Activated CD4-positive, alpha-beta T cell treated with anti-CD3 and anti-CD28 coated beads for 24 hours (primary cell): Measurements from ENCODE around the gene MXRA7.
"Not testable (repeated sequence)": the region's sequence is repeated elsewhere in the genome, so short reads cannot be mapped to it uniquely, and the experiment has no call there.

ENCODE experiments used
- DNase-seq, 2 donors: peaks; one replicate each; pipeline ENCODE4 v3.0.0-alpha.2; 2020; ENCODE audit warnings: low read depth in 2 of 2

Gene MXRA7

DNA sequence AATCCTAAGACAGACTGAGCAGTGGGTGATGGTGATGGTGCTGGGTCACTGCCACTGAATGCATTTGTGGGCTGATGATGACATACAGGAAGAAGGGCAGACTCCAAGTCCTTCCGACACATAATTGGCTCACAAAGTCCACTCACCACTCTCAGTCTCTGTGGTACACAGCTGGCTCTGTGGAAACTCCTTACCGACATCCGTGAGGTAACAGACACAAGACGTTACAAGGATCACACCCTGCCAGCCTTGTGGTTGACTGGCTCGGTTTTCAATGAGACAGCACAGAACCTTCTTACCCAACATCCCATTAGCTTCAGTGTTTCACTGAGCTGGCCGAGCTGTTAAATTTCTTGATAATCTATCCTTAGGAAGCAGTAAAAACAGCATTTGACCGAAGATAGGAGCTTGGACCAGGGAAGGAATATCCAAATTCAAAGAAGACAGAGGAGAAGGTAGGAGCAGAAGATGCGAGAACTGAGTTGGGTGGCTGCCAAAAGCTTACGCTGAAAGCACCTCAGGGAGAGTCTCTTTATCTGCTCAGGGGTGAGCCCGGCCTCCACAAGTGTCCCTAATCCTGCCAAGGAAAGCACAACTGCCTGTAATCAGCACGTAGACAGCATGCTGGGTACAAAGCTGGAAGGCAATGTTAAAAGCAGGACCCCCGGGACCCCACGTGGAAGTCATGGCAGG lies 5.5 kb upstream of the MXRA7 start:
- no peak for DNase-seq

DNA sequence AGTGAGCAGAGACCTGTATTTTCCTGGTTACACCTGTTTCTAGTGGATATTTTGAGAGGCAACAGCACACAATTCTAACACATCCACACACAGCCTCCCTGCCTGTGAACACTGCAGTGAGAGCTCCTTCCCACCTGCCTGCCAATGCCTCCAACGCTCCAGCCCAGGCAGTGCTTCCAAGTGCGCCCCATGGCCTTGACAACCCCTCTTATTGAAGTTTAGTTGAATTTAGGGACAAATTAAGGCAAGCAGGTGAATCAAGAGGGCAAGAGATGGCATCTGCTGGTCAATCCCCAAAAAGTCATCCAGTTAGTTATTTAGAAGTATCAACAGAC lies 4.7 kb upstream of the MXRA7 start:
- DNase-seq = no peak

DNA sequence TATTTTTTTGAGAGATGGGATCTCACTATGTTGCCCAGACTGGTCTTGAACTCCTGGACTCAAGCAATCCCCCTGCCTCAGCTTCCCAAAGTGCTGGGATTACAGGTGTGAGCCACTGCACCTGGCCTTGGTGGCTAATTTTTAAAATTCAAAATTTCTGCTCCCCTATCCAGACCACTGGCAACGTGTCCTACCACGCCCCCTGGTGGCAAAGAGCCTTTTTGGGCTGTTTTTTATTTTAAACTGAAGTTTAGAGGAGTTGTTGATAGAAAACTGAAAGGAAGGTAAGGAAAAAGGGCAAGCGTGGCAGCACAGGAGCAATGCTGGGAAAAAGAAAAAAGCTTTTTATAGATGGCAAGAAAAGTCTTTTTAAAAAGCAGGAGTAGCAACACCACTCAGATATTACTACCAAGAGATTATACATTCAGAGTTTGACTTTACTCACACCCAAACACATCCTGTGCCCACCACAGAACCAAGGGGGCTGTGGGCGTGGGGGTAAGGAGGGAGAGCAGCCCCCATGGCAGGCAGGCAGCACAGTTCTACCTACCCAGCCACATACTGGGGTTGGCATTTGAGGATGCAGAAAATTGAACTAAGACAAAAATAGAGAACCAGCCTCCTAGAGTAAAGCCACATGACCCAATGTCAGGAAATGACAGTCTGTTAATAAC lies 4.2 kb upstream of the MXRA7 start:
- DNase-seq = peak; percentile 72 to 77

DNA sequence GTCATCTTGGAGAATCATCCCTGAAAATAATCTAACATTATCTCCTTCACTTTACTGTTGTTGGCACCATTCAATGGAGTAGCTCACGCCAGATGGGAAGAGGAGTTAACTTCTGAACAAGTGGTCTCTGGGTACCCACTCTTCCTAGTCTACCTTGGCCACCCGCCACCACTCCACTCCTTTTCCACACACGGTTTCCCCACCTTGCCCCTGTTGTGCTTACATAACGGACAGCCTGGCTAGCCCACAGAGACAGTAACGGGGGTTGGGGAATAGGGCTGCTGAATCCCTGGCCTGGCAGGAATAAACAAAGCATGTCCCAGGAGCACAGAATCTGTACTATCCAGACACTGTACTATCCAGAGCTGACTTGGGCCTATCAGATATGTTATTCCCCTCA lies 3.6 kb upstream of the MXRA7 start:
- DNase-seq = no peak

DNA sequence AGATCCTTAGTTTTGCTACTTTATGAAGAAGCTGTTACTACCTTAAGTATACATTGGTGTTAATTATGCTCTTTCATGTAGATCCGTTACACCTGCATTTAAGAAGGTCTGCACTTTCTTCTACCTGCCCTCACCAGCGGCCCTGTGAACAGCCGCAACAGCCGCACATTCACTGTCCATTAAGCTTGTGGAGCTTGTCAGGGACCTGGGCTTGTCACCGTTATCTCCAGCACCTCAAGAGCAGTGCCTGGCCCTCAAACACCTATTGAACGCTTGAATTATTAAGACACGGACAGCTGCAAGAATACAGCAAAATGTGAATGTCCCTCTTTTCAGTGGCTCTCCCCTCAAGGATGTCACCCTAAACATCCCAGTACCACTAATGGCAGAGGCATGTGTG lies 3.0 kb upstream of the MXRA7 start:
- no peak for DNase-seq

DNA sequence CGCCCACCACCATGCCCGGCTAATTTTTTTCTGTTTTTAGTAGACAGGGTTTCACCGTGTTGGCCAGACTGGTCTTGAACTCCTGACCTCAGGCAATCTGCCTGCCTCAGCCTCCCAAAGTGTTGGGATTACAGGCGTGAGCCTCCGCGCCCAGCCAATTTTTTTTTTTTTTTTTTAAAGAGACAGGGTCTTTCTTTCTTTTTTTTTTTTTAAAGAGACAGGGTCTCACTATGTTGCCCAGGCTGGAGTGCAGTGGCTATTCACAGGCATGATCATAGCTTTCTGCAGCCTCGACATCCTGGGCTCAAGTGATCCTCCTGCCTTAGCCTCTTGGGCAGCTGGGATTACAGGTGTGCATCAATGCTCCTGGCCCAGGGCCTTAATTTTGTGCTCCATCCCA lies 1.6 kb upstream of the MXRA7 start:
- DNase-seq = not testable (repeated sequence)

DNA sequence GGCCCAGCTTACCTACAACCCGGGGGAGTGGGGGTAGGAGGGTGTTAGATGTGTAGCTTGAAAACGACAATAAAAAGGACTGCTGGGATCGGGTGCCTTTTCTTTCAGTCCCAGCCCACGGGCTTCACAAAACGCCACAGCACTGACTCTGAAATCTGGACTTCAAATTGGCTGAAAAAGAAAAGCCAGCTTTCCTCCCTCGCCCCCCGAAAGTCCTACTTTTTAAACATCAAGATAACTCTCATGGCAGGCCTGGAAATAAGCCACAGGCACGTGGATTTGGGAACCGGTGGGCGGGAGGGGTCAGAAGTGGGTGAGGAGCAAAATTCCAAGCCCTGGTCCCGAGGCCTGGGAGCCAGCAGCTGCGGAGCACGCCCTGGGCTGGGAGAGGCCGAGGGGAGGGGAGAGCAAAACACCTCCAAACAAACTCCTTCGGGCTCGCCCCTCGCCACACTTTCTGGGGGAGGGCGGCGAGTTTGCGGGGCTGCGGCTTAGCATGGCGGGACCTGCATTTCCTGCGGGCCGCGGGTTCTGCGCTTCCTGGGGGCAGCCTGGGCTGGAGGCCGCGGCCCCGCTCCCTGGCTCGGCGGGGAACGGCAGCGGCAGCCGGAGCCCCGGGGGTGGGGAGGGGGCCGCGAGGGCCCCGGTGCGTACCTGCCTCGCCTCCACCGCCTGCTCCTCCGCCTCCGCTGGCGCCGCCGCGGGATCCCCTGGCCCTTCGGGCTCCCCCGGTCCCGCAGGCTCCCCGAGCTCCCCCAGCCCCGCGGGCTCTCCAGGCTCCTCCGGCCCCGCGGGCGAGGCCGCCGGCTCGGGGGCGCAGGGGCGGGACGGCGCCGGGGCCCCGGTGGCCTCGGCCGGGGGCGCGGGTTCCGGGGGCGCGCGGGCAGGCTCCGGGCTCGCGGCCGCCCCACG lies 558 bp downstream of the MXRA7 start:
- not testable (repeated sequence) for DNase-seq

DNA sequence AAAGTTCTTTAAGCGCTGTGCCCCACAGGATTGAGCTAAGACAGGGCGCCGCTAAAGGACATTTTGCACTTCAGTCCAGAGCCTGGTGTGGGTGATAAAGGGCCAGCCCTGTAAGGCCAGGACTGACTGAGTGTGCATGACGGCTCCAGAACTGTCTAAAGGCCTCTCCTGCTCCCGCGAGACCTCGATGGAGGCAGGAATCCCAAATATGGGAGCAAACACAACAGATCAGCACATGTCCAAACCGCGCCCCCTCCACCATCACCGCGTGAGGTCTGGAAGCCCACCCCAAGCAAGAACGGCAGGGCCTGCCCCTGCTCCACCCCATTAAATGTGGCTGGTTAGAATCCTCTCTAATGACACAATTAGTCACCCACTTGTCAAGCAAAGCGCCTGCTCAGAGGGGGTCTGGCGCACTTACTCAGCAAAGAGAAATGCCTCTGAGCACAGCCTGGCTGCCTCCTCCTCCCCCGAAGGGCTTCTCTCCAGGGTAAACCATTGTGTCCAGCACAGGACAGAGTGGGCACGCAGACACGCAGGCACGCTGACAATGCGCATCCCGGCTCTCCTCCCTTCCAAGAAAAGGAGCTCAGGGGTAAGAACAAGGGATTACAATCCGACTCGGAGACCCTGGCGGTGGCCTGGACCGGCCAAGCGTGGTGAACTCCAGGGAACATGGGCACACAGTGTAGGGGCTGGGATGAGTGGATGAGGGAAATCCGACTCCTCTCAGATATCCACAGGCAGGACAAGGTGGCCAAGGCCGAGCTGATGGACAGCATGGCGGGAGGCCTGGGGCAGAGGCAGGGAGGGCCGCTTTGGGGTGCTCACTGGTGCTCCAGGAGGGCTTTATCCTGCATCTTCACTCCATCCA lies 1.5 kb downstream of the MXRA7 start:
- no peak for DNase-seq

DNA sequence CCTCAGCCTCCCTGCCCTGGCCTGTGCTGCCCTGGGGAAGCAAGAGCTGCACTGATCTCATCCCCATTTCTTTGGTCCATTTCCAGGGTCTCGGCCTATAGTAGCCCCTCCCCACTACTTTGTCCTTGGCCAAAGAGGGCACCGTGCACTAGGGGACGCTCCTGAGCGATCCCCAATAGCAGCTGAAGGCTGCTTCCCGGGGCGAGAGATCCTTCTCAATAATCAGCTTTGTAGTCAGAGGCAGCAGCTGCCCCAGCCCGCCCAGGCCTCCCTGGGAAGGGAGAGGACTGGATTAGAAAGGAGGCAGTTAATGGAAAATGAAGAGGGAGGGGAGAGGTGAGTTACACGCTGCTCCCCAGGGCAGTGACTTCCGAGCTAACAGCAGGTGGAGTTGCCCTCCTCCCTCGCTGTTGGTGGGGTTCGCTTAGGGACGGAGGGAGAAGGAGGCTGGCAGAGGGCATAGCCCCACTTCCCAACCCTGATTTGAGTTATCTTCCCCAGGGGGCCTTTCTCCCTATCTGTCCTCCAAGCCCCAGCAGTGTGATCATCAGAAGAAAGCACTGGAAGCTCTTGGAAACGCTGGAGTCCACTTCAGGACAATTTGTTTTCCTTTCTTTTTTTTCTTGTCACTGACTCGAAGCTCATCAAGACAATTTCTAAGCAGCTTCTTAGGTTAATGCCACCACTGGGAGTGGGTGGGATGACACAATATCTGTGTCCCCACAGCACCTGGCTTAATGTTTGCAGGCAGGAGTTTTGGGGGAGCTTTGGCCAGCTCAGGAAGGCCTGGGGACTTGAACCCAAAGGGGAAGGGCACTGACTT lies 2.6 kb downstream of the MXRA7 start:
- DNase-seq = no peak

DNA sequence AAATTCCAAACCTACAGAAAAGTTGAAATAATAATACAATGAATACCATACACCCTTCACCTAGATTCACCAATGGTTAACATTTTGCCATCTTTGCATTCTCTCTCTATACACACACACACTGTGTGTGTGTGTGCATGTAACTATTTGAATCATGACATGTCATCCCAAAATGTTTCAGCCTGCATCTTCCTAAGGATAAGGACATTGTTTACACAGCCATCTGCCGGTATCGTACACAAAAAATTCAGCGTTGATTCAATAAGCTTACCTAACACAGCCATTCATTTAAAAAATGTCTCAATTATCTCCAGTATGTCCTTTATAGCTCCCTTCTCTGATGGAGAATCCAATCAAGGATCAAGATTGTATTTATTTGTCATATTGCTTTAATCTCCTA lies 3.9 kb downstream of the MXRA7 start:
- no peak for DNase-seq

DNA sequence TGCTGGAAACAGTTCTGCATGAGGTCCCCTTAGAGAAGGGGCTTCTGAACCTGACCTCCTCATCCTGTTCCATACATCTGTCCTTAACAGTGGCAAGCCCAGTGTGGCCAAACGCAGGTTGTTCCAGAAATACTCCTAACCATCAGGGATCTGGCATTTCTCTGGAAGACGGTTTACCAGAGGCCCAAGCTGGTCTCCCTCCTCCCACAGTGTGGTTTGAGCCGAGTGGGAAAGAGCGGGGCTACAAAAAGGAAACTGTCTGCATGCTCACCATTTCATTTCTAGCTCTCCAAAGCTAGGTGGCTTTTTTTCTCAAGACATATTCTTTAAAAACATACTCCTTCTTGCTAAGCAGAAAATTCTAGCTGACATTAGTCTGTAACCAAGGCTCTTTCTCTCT lies 6.0 kb downstream of the MXRA7 start:
- DNase-seq = no peak

DNA sequence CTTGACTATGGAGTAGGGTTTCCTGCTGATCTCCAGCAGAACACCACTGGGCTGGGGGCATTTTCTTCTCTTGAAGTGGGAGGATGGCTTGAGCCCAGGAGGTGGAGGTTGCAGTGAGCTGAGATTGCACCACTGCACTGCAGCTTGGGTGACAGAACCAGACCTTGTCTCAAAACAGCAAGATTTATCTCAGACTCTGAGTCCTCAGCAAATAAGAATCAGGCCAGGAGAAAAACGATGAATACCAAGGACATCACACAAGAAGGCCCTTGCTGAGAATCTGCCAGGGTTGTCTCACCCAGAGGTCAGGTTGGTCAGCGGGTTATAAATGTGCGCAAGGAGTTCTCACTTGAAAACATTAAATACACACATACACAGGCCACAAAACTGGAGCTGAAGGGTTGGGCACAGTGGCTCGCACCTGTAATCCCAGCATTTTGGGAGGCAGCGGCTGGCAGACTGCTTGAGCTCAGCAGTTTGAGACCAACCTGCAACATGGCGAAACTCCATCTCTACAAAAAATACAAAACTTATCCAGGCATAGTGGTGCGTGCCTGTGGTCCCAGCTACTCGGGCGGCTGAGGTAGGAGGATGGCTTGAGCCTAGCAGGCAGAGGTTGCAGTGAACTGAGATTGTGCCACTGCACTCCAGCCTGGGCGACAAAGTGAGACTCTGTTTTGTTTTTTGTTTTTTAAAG lies 7.7 kb downstream of the MXRA7 start:
- DNase-seq = no peak

DNA sequence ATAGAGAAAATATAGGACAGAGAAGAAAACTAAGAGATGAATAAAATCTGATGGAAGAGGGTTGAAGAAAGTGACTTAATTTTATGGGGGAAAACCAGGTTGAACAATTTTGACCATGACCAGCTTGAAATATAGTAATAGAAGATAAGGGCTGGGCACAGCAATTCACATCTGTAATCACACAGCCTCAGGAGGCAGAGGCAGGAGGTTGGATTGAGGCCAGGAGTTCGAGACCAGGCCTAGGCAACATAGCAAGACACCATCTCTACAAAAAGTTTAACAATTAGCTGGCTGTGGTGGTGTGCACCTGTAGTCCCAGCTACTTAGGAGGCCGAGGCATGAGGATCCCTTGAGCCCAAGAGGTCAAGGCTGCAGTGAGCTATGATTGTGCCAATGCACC lies 8.7 kb downstream of the MXRA7 start:
- no peak for DNase-seq

DNA sequence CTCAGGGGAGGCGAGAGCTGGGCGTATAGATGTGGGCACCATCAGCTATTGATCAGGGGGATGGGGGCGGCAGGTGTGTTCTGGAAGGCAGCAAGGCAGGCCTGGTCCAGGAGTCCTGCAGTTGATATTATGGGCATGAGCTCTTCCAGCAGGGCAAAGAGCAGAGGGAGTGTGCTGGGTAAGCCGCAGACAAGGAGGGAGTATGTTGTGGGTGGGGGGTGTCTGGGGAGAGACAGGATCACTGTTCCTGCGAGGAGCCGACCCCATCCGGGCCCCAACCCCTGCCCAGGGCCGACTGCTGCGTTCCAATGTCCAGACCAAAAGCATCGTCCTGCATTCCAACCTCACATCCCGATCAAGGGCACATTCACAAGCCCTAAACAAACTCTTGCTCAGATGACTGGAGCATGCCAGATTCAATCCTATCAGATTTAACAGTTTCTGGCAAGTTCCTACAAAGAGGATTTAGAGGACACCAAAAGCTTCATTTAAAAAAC lies 9.2 kb downstream of the MXRA7 start:
- no peak for DNase-seq

DNA sequence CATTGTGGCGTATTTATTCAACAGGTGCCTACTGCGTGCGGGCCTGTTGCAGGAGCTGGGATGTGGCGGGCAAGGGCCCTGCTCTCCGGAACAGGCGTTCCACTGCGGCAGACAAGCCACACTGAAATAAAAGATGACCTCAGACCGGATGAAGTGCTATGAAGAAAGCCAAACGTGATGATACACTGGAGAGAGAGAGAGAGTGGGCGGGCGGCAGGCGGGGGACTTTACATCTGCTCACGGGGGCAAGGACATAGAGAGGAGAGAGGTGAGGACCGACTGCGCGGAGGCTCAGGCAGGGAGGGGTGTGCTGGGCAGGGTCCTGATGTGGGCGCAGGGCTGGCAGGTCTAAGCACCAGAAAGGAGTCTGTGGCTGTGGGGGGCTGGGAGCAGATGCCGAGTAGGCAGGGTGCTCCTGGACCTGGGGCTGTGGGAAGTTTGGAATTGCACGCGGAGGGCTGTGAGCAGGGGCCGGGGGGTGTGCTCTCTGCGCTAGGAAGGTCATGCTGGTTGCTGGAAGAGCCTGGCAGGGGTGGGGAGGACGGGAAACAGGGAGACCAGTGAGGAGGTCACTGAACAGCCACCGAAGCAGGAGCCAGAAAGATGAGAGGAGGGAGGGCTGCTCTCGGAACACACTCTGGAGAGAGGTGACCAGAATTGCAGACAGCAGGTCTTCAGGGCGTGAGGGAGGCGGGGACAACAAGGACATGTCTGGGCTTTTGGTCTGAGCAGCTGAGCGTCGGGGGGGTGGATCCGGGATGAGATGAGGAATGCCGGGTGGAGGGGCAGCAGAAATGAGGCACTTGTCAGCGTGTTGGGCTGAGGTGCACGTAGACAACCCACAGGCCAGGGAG lies 9.9 kb downstream of the MXRA7 start:
- no peak for DNase-seq

DNA sequence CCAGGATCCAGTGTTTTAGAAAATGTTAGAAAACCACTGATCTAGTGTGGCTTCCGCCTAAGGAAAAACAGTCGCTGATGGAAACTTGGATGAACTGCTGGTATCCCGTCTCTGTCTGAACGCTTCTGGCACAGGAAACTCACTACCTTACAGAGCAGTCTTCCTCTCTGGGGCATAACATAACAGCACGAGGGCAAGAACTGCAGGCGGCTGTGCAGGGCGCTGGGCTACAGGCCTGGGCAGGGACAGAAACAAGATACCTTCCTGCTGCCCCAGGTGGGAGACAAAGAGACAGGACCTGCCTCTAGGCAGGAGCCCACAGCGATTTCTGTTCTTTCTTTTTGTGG lies 10.5 kb downstream of the MXRA7 start:
- DNase-seq = no peak

DNA sequence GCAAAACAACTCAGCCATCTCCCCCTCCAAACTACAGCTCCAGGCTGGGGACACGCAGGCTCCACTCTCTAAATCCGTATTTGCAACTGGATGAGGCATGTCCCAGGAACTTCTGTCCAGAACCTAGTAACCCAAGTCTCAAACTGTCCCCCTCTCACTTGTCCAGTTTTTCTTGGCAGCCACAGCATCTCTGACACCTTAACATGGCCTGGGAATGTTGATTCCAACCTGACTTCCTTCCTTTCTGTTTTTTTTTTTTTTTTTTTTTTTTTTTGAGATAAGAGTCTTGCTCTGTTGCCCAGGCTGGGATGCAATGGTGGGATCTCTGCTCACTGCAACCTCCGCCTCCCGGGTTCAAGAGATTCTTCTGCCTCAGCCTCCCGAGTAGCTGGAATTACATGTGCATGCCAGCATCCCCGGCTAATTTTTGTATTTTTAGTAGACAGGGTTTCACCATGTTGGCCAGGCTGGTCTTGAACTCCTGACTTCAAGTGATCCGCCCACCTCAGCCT lies 12.2 kb downstream of the MXRA7 start:
- DNase-seq = not testable (repeated sequence)

DNA sequence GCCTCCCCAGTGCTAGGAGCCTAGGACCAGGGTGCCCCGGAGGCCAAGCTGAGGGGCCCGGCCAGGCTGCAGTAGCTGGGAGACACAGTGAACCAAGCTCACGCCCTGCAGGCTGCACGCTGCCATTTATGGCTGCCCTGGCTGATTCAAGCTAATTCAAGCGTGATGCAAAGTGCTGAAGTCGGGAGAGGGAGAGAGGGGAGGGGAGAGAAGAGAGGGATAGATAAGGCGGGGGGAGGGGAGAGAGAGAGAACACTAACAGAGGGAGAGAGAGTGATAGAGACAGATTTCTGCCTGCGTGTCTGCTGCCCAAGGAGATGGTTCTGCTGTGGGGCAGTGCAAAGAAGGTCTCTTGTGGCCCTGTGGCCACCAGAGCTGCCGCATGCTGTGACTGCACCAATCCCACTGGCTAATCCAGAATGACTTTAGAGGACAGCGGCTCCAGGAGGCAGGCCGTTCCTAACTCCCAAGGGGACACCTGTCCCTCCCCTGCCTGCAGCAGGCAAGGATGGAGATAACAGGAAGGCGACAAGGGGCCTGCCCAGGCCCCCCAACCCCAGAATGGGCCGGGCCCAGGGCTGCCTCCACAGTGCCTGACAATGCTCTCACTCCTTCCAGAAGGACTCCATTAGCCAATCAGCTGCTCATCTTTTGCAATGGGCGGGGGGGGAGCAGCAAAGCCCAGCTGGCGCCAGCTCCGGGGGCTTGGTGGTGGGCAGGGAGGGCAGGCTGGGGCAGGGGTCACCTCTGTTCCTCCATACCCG lies 12.9 kb downstream of the MXRA7 start:
- DNase-seq = no peak
